SU-DHL-6 (cell line): ENCODE measurements around the gene CCDC13.

Experiments
- H2AFZ ChIP-seq: fragments of 200-600 bp; sonication (generic); 2 replicates; pipeline ENCODE4 v1.6.1; 2014; ENCODE audit warnings: low read depth, mild to moderate bottlenecking, moderate library complexity, mixed read lengths, antibody characterized with exemption, low read length; ENCODE audit not compliant: severe bottlenecking
- H3F3A ChIP-seq: fragments of 200-600 bp; shearing (Covaris generic); 2 replicates; pipeline ENCODE4 v1.6.0; 2016; ENCODE audit warnings: antibody characterized with exemption, mild to moderate bottlenecking; ENCODE audit not compliant: insufficient read depth
- H3K27ac ChIP-seq: fragments of 200-600 bp; sonication (generic); 2 replicates; pipeline ENCODE4 v1.5.1; 2016; ENCODE audit warnings: low read depth, mild to moderate bottlenecking, low read length, moderate library complexity, mixed read lengths
- H3K27me3 ChIP-seq: fragments of 200-600 bp; sonication (generic), shearing (Covaris generic); 2 replicates; pipeline ENCODE4 v1.6.0; 2014; ENCODE audit warnings: mild to moderate bottlenecking, low read length
- H3K36me3 ChIP-seq: fragments of 200-600 bp; sonication (generic); 2 replicates; pipeline ENCODE4 v1.6.1; 2014; ENCODE audit warnings: mild to moderate bottlenecking, low read length, mixed read lengths
- H3K4me2 ChIP-seq: fragments of 300-600, 200-600 bp; shearing (Covaris generic), sonication (generic); 2 replicates; pipeline ENCODE4 v1.6.0; 2014; ENCODE audit warnings: low read length, low read depth, mild to moderate bottlenecking; ENCODE audit not compliant: poor library complexity, severe bottlenecking
- H3K4me3 ChIP-seq: fragments of 200-600 bp; sonication (generic); 2 replicates; pipeline ENCODE4 v1.5.1; 2014; ENCODE audit warnings: antibody characterized with exemption, low read length, mild to moderate bottlenecking, mixed read lengths; ENCODE audit not compliant: insufficient read depth, poor library complexity, severe bottlenecking
- H3K79me2 ChIP-seq: fragments of 200-600 bp; sonication (generic); 2 replicates; pipeline ENCODE4 v1.6.1; 2014; ENCODE audit warnings: mild to moderate bottlenecking, low read length, moderate library complexity; ENCODE audit not compliant: insufficient read depth
- H3K9ac ChIP-seq: fragments of 200-600 bp; sonication (generic); 2 replicates; pipeline ENCODE4 v1.7.0; 2014; ENCODE audit warnings: mild to moderate bottlenecking, low read length
- H3K9me2 ChIP-seq: fragments of 200-600 bp; sonication (generic); replicated peaks from 2 replicates; pipeline ENCODE4 v1.6.1; 2014; ENCODE audit warnings: low read length; ENCODE audit not compliant: insufficient read depth
- H3K9me3 ChIP-seq: fragments of 200-600 bp; sonication (generic); 2 replicates; pipeline ENCODE4 v1.6.1; 2014; ENCODE audit warnings: low read length, mixed read lengths; ENCODE audit not compliant: insufficient read depth
- H4K20me1 ChIP-seq: fragments of 200-600 bp; sonication (generic); 2 replicates; pipeline ENCODE4 v1.6.1; 2014; ENCODE audit warnings: low read depth, mild to moderate bottlenecking, antibody characterized with exemption, low read length, moderate library complexity, mixed read lengths
- EZH2phosphoT487 ChIP-seq: fragments of 200-600 bp; sonication (generic), shearing (Covaris generic); conservative IDR thresholded peaks from 2 replicates; pipeline ENCODE4 v1.6.1; 2018; ENCODE audit warnings: mild to moderate bottlenecking, antibody characterized with exemption, low read length, moderate library complexity, mixed read lengths
- TF ChIP-seq, protein P1 (sequence below): fragments of 200-600 bp; sonication (generic); IDR thresholded peaks from one replicate; pipeline ENCODE4 v1.5.1; 2017; ENCODE audit warnings: antibody characterized with exemption, mild to moderate bottlenecking, low read length, moderate library complexity; ENCODE audit not compliant: insufficient read depth, poor library complexity, severe bottlenecking

Gene CCDC13

GRCh38 chr3:42755681-42756578, 17.1 kb downstream of the CCDC13 start:
- H3K4me3 ChIP-seq = no peak overlapping the region
- H3K27ac ChIP-seq = no peak overlapping the region
- H3K36me3 ChIP-seq = no peaks in the 10 kb centered on the region
- no peaks in the 10 kb centered on the region for H4K20me1 ChIP-seq
- no peak overlapping the region for H2AFZ ChIP-seq
- H3K9me2 ChIP-seq = no peaks in the 10 kb centered on the region
- H3K9me3 ChIP-seq = no peaks in the 10 kb centered on the region
- no peak overlapping the region for H3K4me2 ChIP-seq
- peaks cover 3% of the 10 kb centered on the region; the same call in 1 of the 2 replicates for H3K27me3 ChIP-seq
- H3F3A ChIP-seq = no peaks in the 10 kb centered on the region
- H3K9ac ChIP-seq = no peak overlapping the region
- H3K79me2 ChIP-seq = no peaks in the 10 kb centered on the region
- TF ChIP-seq, protein P1, sequence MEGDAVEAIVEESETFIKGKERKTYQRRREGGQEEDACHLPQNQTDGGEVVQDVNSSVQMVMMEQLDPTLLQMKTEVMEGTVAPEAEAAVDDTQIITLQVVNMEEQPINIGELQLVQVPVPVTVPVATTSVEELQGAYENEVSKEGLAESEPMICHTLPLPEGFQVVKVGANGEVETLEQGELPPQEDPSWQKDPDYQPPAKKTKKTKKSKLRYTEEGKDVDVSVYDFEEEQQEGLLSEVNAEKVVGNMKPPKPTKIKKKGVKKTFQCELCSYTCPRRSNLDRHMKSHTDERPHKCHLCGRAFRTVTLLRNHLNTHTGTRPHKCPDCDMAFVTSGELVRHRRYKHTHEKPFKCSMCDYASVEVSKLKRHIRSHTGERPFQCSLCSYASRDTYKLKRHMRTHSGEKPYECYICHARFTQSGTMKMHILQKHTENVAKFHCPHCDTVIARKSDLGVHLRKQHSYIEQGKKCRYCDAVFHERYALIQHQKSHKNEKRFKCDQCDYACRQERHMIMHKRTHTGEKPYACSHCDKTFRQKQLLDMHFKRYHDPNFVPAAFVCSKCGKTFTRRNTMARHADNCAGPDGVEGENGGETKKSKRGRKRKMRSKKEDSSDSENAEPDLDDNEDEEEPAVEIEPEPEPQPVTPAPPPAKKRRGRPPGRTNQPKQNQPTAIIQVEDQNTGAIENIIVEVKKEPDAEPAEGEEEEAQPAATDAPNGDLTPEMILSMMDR = no peak
- TF ChIP-seq EZH2phosphoT487 = no peak

- Histone ChIP-seq H3K9ac (no peak overlapping the region), H3K27me3 (peaks cover 3% of the 10 kb centered on the region; the same call in 1 of the 2 replicates), H3F3A (no peaks in the 10 kb centered on the region), H3K9me3 (no peaks in the 10 kb centered on the region), H2AFZ (no peak overlapping the region), H3K4me3 (no peak overlapping the region), H3K36me3 (no peaks in the 10 kb centered on the region), H3K27ac (no peak overlapping the region), H3K79me2 (no peaks in the 10 kb centered on the region), H3K4me2 (no peak overlapping the region), H3K9me2 (no peaks in the 10 kb centered on the region), H4K20me1 (no peaks in the 10 kb centered on the region)
- TF ChIP-seq EZH2phosphoT487 = no peak
- TF ChIP-seq, protein P1 = no peak
Observed at GRCh38 chr3:42753757-42754156, 19.3 kb downstream of the CCDC13 start.

GRCh38 chr3:42752961-42753360, 20.1 kb downstream of the CCDC13 start:
- Histone ChIP-seq H3K9me2 (no peaks in the 10 kb centered on the region), H3F3A (no peaks in the 10 kb centered on the region), H3K4me2 (no peak overlapping the region), H3K9me3 (no peaks in the 10 kb centered on the region), H4K20me1 (no peaks in the 10 kb centered on the region), H3K27ac (no peak overlapping the region), H3K9ac (no peak overlapping the region), H3K27me3 (peaks cover 3% of the 10 kb centered on the region; the same call in 1 of the 2 replicates), H2AFZ (no peak overlapping the region), H3K79me2 (no peaks in the 10 kb centered on the region), H3K36me3 (no peaks in the 10 kb centered on the region), H3K4me3 (no peak overlapping the region)
- no peak for TF ChIP-seq EZH2phosphoT487
- TF ChIP-seq, protein P1 = no peak
